H1 (cell line): ENCODE results near the gene ZSCAN12. TPM values are rescaled to one million over a fixed set of nuclear protein-coding genes. Genes with fewer than 3 reads are reported as not detected.

Source experiments
- ASH2L ChIP-seq: fragments of 200-600, 300-600 bp; sonication (generic); IDR thresholded peaks from one replicate; pipeline ENCODE4 v1.7.1; 2017; ENCODE audit warnings: low read length
- BCL11A ChIP-seq, 2 experiments: IDR thresholded peaks; one replicate each; pipeline ENCODE4 v1.6.1; 2011; ENCODE audit warnings: low read depth in 2 of 2, low read length in 2 of 2, mild to moderate bottlenecking in 2 of 2
- BRCA1 ChIP-seq: IDR thresholded peaks from 2 replicates; pipeline ENCODE4 v1.6.1; 2012; ENCODE audit warnings: low read depth, low read length, improper control_type of control experiment
- EP300 ChIP-seq, 2 experiments: IDR thresholded peaks; 1 replicate in 1 of 2; 2 replicates in 1 of 2; pipeline ENCODE4 v1.6.1; 2011 to 2012; ENCODE audit warnings: low read depth in 2 of 2, low read length in 2 of 2, mild to moderate bottlenecking in 2 of 2, borderline replicate concordance in 1 of 2, inconsistent platforms in 1 of 2, moderate library complexity in 1 of 2
- FOSL1 ChIP-seq: IDR thresholded peaks from 2 replicates; pipeline ENCODE4 v1.6.1; 2011; ENCODE audit warnings: mild to moderate bottlenecking, low read depth, low read length, moderate library complexity; ENCODE audit not compliant: insufficient read depth
- PHF8 ChIP-seq: fragments of 200-600 bp; sonication (generic); conservative IDR thresholded peaks from 2 replicates; pipeline ENCODE4 v1.7.1; 2012; ENCODE audit warnings: low read depth, mild to moderate bottlenecking, inconsistent platforms, low read length, moderate library complexity
- USF2 ChIP-seq: IDR thresholded peaks from 2 replicates; pipeline ENCODE4 v1.6.1; 2011; ENCODE audit warnings: low read length, improper control_type of control experiment
- polyA plus RNA-seq, 7 experiments: library from polyadenylated mRNA; depleted of rRNA in 3 of 7; stranded (reverse) in 5 of 7; unstranded in 2 of 7; fragments of >200 nt in 5 of 7; fragments of 200-250 nt in 2 of 7; gene quantifications; 1 replicate in 5 of 7; 2 replicates in 1 of 7; 4 replicates in 1 of 7; pipeline versions ENCODE4 v1.2.1 to v1.2.3, GENCODE V29; 2011 to 2013; ENCODE audit warnings: missing spikeins in 2 of 7, mixed read lengths in 2 of 7
- total RNA-seq: library from RNA; stranded (reverse); fragmentation: NEBNext Ultra II Directional; extraction: Animal tissue kit (Norgen Biotek cat#: 25700); gene quantifications from 2 replicates; pipeline ENCODE4 v1.2.1, GENCODE V29; 2021
- TF ChIP-seq, protein P1 (sequence below): fragments of 300-600 bp; sonication (generic); IDR thresholded peaks from 2 replicates; pipeline ENCODE4 v1.7.1; 2012; ENCODE audit warnings: low read length, moderate library complexity, mild to moderate bottlenecking, inconsistent platforms; ENCODE audit not compliant: insufficient replicate concordance

ZSCAN12 gene
- total and polyA plus RNA-seq, 2 of the 8 experiments (the other 6 are each of a cell fraction or from before 2014, with no cell fraction given) = 2.2 to 9.6 TPM

GRCh38 chr6:28399350-28400121 lies at the start of gene ZSCAN12 (continued):
- TF ChIP-seq PHF8 (peak; percentile 82), EP300 (IDR thresholded peaks at IDR 0.05; ENCODE audit: borderline replicate concordance in 1 of 2, low read depth in 2 of 2, low read length in 2 of 2) (peak in 1 of 2 experiments; percentile 62; a peak in 1 of 3 replicates), FOSL1 (no peak), BCL11A (IDR thresholded peaks at IDR 0.05; ENCODE audit: low read depth in 2 of 2, low read length in 2 of 2) (no peak), USF2 (no peak), BRCA1 (no peak), ASH2L (peak; percentile 90)
- TF ChIP-seq, protein P1, sequence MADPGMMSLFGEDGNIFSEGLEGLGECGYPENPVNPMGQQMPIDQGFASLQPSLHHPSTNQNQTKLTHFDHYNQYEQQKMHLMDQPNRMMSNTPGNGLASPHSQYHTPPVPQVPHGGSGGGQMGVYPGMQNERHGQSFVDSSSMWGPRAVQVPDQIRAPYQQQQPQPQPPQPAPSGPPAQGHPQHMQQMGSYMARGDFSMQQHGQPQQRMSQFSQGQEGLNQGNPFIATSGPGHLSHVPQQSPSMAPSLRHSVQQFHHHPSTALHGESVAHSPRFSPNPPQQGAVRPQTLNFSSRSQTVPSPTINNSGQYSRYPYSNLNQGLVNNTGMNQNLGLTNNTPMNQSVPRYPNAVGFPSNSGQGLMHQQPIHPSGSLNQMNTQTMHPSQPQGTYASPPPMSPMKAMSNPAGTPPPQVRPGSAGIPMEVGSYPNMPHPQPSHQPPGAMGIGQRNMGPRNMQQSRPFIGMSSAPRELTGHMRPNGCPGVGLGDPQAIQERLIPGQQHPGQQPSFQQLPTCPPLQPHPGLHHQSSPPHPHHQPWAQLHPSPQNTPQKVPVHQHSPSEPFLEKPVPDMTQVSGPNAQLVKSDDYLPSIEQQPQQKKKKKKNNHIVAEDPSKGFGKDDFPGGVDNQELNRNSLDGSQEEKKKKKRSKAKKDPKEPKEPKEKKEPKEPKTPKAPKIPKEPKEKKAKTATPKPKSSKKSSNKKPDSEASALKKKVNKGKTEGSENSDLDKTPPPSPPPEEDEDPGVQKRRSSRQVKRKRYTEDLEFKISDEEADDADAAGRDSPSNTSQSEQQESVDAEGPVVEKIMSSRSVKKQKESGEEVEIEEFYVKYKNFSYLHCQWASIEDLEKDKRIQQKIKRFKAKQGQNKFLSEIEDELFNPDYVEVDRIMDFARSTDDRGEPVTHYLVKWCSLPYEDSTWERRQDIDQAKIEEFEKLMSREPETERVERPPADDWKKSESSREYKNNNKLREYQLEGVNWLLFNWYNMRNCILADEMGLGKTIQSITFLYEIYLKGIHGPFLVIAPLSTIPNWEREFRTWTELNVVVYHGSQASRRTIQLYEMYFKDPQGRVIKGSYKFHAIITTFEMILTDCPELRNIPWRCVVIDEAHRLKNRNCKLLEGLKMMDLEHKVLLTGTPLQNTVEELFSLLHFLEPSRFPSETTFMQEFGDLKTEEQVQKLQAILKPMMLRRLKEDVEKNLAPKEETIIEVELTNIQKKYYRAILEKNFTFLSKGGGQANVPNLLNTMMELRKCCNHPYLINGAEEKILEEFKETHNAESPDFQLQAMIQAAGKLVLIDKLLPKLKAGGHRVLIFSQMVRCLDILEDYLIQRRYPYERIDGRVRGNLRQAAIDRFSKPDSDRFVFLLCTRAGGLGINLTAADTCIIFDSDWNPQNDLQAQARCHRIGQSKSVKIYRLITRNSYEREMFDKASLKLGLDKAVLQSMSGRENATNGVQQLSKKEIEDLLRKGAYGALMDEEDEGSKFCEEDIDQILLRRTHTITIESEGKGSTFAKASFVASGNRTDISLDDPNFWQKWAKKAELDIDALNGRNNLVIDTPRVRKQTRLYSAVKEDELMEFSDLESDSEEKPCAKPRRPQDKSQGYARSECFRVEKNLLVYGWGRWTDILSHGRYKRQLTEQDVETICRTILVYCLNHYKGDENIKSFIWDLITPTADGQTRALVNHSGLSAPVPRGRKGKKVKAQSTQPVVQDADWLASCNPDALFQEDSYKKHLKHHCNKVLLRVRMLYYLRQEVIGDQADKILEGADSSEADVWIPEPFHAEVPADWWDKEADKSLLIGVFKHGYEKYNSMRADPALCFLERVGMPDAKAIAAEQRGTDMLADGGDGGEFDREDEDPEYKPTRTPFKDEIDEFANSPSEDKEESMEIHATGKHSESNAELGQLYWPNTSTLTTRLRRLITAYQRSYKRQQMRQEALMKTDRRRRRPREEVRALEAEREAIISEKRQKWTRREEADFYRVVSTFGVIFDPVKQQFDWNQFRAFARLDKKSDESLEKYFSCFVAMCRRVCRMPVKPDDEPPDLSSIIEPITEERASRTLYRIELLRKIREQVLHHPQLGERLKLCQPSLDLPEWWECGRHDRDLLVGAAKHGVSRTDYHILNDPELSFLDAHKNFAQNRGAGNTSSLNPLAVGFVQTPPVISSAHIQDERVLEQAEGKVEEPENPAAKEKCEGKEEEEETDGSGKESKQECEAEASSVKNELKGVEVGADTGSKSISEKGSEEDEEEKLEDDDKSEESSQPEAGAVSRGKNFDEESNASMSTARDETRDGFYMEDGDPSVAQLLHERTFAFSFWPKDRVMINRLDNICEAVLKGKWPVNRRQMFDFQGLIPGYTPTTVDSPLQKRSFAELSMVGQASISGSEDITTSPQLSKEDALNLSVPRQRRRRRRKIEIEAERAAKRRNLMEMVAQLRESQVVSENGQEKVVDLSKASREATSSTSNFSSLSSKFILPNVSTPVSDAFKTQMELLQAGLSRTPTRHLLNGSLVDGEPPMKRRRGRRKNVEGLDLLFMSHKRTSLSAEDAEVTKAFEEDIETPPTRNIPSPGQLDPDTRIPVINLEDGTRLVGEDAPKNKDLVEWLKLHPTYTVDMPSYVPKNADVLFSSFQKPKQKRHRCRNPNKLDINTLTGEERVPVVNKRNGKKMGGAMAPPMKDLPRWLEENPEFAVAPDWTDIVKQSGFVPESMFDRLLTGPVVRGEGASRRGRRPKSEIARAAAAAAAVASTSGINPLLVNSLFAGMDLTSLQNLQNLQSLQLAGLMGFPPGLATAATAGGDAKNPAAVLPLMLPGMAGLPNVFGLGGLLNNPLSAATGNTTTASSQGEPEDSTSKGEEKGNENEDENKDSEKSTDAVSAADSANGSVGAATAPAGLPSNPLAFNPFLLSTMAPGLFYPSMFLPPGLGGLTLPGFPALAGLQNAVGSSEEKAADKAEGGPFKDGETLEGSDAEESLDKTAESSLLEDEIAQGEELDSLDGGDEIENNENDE = no peak
